Aorta (tissue), 5 donors: ENCODE measurements around the gene HS3ST3A1. TPM values are rescaled to one million over a fixed set of nuclear protein-coding genes. Genes with fewer than 3 reads are reported as not detected.
A peak's percentile ranks its signal among the peaks of the same experiment; 100 is the strongest.

ENCODE experiments used
- ATAC-seq: fragments of 200-7000 bp; cut with Tn5 transposase; one replicate; pipeline ENCODE4 v1.9.1; 2022; ENCODE audit warnings: moderate library complexity; ENCODE audit not compliant: low FRiP score
- DNase-seq, 2 donors: peaks; one replicate each; pipeline ENCODE4 v3.0.0-alpha.2; 2020
- H3K27ac ChIP-seq, 2 donors: one replicate each; pipeline ENCODE4 v1.5.1; 2013; ENCODE audit warnings: low read length in 2 of 2, mild to moderate bottlenecking in 2 of 2, moderate library complexity in 2 of 2, control low read depth in 1 of 2, inconsistent platforms in 1 of 2, low read depth in 1 of 2
- H3K27me3 ChIP-seq, 2 donors: one replicate each; pipeline ENCODE4 v1.6.1; 2013; ENCODE audit warnings: control low read depth in 1 of 2, low read length in 1 of 2, mild to moderate bottlenecking in 1 of 2, moderate library complexity in 1 of 2; ENCODE audit not compliant: insufficient read depth in 2 of 2, control insufficient read depth in 1 of 2
- H3K36me3 ChIP-seq, 2 donors: one replicate each; pipeline ENCODE4 v1.6.1; 2013; ENCODE audit warnings: control low read depth in 1 of 2, low read length in 1 of 2, mild to moderate bottlenecking in 1 of 2; ENCODE audit not compliant: insufficient read depth in 2 of 2, control insufficient read depth in 1 of 2
- H3K4me1 ChIP-seq, 2 donors: one replicate each; pipeline ENCODE4 v1.6.1; 2013; ENCODE audit warnings: low read length in 2 of 2, control low read depth in 1 of 2, mild to moderate bottlenecking in 1 of 2, moderate library complexity in 1 of 2; ENCODE audit not compliant: insufficient read depth in 2 of 2, control insufficient read depth in 1 of 2
- H3K4me3 ChIP-seq, 2 donors: one replicate each; pipeline ENCODE4 v1.5.1; 2013; ENCODE audit warnings: low read length in 2 of 2, control low read depth in 1 of 2, mild to moderate bottlenecking in 1 of 2
- H3K9me3 ChIP-seq: one replicate; pipeline ENCODE4 v1.6.1; 2013; ENCODE audit warnings: mild to moderate bottlenecking, low read length; ENCODE audit not compliant: control insufficient read depth
- WGBS, 2 donors: extraction: QIAGEN DNeasy Blood & Tissue Kit; methylation state at CpG; one replicate each; pipeline ENCODE4 v1.1.7; 2013; 5-methylcytosine and 5-hydroxymethylcytosine counted together
- intact Hi-C, 2 donors: fragments of 100-400 bp; cut with DNase I; formaldehyde crosslinking; loops; one replicate each; pipeline versions ENCODE4 v1.14.2 to v1.15.0; 2022
- long read RNA-seq, 2 donors: library from polyadenylated mRNA; unstranded; transcript quantifications; one replicate each; pipeline ENCODE4 v2.0.0, GENCODE V29; 2020 to 2021
- polyA plus RNA-seq, 2 donors: library from polyadenylated mRNA; stranded (reverse); fragments of 200-250 nt; gene quantifications; one replicate each; pipeline ENCODE4 v1.2.3, GENCODE V29; 2013
- total RNA-seq, 2 donors: library from RNA; stranded (reverse); fragmentation: NEBNext Ultra II Directional; extraction: Animal tissue kit (Norgen Biotek cat#: 25700); gene quantifications; one replicate each; pipeline ENCODE4 v1.2.1, GENCODE V29; 2021
- donor health status: healthy with polysubstance abuse.
- donor health status: Bipolar disorder and iron deficiency.
- donor health status: DM: no; HTN: no; CAD: no.
- donor health status: DM: no; HTN: no; CAD: no.
- donor health status: DM: yes; HTN: yes; CAD: no.

HS3ST3A1 gene
- under 1 TPM; 0.33 to 0.36 TPM for total RNA-seq
- polyA plus RNA-seq, result under 1 TPM in 1 of 2 donors, not detected in 1; 0.33 TPM
- long read RNA-seq, donor 1, result 0 reads
- long read RNA-seq, donor 2, partial matches to known transcripts, result 0 of 2 reads
- long read RNA-seq, donor 2, other reads (novel, unspliced or antisense), result 0 of 2 reads

DNA sequence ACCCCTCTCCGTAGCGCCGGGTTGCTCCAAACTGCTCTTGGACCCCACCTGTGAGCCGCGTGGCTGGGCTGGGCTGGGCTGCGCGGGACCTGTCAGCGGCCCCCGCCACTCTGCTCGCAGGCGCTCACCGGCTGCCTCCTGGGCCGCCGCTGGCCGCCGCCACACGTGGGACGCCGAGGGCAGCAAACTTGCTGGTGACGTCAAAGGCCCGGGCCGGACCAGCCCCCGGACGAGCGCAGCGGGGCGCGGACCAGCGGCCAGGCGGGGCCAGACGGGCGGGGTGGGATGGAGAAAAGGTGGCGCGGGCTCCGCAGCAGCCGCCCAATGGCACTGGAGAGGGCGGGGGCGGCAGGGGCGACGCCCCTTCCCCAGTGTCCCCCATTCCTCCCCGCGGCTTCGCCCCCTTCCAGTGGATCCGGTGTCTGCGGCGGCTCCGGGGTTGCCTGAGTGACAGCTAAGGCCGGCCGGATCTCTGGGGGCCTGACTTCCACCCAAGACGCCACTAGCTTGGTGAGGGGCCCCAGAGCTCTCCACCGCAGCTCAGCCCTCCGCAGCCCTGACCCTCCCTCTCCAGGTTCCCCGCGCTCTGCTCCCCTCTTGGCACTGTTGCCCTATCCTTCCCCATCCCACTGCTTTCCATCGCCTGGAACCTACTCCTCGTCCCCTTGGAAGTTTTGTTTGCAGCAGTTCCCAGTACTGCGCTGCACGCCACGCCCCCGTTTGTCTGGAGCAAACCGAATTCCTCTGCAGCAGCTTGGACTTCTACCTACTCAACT, at the start of gene HS3ST3A1:
HS3ST3A1 (minus strand) TSS at position 154 of the 776 bp plus-strand sequence. CDS start 800 bp downstream, outside the sequence.
- DNase-seq (peak; percentile 61 to 79), ATAC-seq (peak; percentile 55)
- intact Hi-C loops, result loop anchor here in 1 of 2 donors (10.0 kb wide), 1 partner anchor 1323 kb away; no protein-coding TSS in a partner anchor
- Histone ChIP-seq H3K27ac (no peak within 1 kb of the TSS), H3K4me1 (no peaks in the 10 kb centered on the region), H3K36me3 (no peaks in the 10 kb centered on the region), H3K27me3 (no peaks in the 10 kb centered on the region), H3K4me3 (no peak within 1 kb of the TSS), H3K9me3 (no peaks in the 10 kb centered on the region)
- 1% methylated on average over 28 to 61 of the region's 61 CpGs for WGBS, 2 donors

DNA sequence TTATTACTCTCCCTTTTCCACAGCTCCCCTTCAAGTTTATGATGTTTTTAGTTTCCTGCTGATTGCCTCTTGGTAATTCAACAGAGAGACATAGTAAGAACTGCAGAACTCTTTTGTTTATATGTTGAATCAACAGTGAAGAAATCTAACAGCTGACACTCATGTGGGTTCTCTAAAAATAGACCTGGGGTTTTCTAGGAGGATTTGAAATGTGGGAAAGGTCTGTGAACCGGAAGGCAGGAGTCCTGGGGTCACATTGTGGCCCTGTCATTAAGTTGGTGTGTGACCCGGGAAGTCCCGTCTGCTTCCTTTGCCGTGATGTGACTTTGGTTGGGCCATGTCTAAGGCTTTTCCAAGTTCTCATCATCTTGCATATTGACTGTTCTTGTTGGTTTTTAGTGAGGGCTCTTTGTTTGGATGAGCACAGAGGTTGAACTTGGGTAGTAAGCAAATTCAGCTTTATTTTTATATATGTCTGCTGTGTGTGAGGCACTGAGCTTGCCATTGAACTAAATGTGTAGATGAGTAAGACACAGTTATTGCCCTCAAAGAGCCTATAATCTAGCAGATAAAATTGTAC, 48.5 kb upstream of the HS3ST3A1 start:
- Histone ChIP-seq H3K27me3 (no peaks in the 10 kb centered on the region), H3K4me3 (no peak overlapping the region), H3K36me3 (no peaks in the 10 kb centered on the region), H3K4me1 (no peaks in the 10 kb centered on the region), H3K9me3 (peaks cover 1% of the 10 kb centered on the region), H3K27ac (no peak overlapping the region)
- 27 to 45% methylated on average over 4 of the region's 4 CpGs for WGBS, 2 donors
- ATAC-seq (no peak), DNase-seq (no peak)
- intact Hi-C loops, result no loop called here

DNA sequence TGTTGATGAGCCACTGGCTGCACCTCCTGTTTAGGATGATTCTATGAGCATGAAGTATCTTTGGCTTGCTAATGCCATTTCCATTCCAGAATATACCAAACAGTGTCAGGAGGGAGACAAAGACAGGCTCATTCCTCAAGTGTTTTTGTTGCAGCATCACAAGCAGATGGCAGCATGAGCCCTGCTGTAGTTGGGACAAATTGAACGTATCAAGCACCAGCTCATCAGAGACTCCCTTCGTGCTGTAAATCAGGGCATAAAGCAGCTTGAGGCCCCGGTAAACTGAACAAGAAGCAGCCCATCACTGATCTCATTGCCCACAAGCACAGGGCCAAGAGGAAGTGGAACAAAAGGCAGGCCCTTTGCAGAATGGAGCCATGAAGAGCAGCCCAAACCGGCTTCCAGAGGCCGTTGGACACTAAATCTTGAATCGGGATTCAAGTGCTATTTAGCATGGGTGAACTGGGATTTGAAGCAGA, 45.9 kb upstream of the HS3ST3A1 start:
- intact Hi-C loops, result no loop called here
- no peak overlapping the region for H3K4me3 ChIP-seq
- H3K9me3 ChIP-seq, result peaks cover 1% of the 10 kb centered on the region
- H3K27me3 ChIP-seq, result no peaks in the 10 kb centered on the region
- 34 to 44% methylated on average over 6 of the region's 6 CpGs for WGBS, 2 donors
- no peak for DNase-seq
- ATAC-seq, result peak; percentile 63
- no peak overlapping the region for H3K27ac ChIP-seq
- H3K36me3 ChIP-seq, result no peaks in the 10 kb centered on the region
- no peaks in the 10 kb centered on the region for H3K4me1 ChIP-seq

DNA sequence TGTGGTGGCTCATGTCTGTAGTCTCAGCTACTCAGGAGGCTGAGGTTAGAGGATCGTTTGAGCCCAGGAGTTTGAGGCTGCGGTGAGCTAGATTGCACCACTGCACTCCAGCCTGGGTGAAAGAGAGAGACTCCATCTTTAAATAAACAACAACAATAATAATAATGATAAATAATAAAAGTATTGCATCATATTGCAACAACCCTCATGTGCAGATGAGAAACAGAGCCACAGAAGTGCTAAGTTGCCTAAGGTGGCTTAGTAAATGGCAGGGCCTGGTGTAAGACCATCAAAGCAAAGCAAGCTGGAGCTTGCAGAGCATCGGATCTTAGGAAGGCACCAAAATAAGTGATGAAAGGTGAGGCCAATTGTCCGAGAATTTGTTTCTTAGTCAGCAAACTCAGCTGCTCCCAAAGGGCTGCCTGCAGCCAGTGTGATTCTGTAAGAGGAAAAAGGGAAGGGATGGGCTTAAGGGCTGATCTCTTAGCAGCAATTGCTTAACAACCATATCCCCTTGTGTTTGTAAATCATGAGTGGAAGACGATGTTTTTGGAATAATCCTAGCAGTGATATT, 45.3 kb upstream of the HS3ST3A1 start:
- H3K27ac ChIP-seq, result no peak overlapping the region
- WGBS, 2 donors, result 63 to 67% methylated on average over 5 of the region's 5 CpGs
- ATAC-seq (peak; percentile 37), DNase-seq (no peak)
- H3K27me3 ChIP-seq, result no peaks in the 10 kb centered on the region
- H3K9me3 ChIP-seq, result peaks cover 3% of the 10 kb centered on the region
- no peak overlapping the region for H3K4me3 ChIP-seq
- intact Hi-C loops, result no loop called here
- H3K4me1 ChIP-seq, result no peaks in the 10 kb centered on the region
- H3K36me3 ChIP-seq, result no peaks in the 10 kb centered on the region

DNA sequence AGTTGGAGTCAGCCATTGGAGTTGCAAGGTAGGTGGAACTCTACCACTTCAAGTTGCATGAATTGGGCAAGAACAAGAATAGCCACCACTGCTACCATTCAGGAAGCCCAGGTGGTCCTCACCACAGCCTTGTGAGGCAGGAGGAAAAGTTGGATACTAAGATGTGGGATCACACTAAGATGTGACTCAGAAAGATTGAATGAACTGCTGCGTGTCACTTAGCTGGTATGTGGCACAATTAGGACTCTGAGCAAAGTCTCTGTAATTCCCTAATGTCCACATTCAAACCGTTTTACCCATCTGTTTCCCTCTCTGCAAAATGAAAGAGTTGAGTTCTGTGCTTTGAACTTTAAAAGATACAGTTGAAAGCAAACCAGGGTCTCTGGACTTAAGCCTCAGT, 44.7 kb upstream of the HS3ST3A1 start:
- Histone ChIP-seq H3K36me3 (no peaks in the 10 kb centered on the region), H3K4me1 (no peaks in the 10 kb centered on the region), H3K4me3 (no peak overlapping the region), H3K27ac (no peak overlapping the region), H3K27me3 (no peaks in the 10 kb centered on the region), H3K9me3 (peaks cover 3% of the 10 kb centered on the region)
- DNase-seq (no peak), ATAC-seq (no peak)
- intact Hi-C loops, result no loop called here
- 40 to 49% methylated on average over 2 of the region's 2 CpGs for WGBS, 2 donors

DNA sequence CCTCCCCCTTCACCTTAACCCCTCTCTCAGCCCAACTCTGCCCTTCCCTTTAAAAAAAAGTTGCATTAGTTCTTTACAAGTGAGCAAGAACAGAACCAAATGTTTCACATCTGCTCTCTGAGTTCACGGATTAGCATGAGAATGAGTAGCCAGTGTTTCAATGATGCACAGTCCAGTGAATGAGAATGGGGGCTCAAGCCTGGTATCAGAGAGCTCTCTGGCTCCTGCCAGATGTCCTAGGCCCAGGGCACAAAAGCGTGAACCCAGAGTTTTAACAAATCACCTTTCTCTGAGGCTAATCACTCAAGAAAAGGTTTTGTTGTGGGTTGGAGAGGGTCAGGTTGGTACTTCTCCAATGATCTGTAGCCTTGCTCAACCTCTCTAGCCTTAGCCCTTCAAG, 41.5 kb upstream of the HS3ST3A1 start:
- H3K27ac ChIP-seq, result no peak overlapping the region
- ATAC-seq, result no peak
- WGBS, 2 donors, result 75 to 76% methylated on average over 2 of the region's 2 CpGs

DNA sequence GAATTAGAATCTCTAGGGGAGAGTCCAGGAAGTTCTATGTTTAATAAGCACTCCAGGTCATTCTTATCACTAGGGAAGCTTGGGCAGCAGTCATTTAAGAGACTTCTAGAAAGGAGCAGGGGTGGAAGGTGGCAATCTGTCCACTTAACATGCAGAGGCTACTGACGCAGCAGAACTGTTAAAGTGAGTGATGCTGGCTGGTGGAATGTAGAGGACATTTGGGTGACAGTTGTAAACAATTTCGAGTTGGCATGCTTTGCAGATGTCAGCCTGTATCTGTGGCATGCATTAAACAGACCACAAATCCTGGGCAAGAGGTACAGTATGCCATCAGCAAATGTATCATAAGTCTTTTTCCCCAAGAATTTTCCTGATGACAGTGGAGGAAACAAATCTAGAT, 40.5 kb upstream of the HS3ST3A1 start:
- intact Hi-C loops, result no loop called here
- Histone ChIP-seq H3K4me3 (no peak overlapping the region), H3K4me1 (no peaks in the 10 kb centered on the region), H3K27ac (no peak overlapping the region), H3K27me3 (no peaks in the 10 kb centered on the region), H3K36me3 (no peaks in the 10 kb centered on the region), H3K9me3 (peaks cover 2% of the 10 kb centered on the region)
- no peak for DNase-seq
- ATAC-seq, result no peak
- WGBS, 2 donors, result 28 to 40% methylated on average over 2 of the region's 2 CpGs

More for the DNA sequence above, 41.5 kb upstream of the HS3ST3A1 start:
- intact Hi-C loops, result no loop called here
- Histone ChIP-seq H3K9me3 (peaks cover 2% of the 10 kb centered on the region), H3K4me1 (no peaks in the 10 kb centered on the region), H3K27me3 (no peaks in the 10 kb centered on the region), H3K4me3 (no peak overlapping the region), H3K36me3 (no peaks in the 10 kb centered on the region)
- no peak for DNase-seq

DNA sequence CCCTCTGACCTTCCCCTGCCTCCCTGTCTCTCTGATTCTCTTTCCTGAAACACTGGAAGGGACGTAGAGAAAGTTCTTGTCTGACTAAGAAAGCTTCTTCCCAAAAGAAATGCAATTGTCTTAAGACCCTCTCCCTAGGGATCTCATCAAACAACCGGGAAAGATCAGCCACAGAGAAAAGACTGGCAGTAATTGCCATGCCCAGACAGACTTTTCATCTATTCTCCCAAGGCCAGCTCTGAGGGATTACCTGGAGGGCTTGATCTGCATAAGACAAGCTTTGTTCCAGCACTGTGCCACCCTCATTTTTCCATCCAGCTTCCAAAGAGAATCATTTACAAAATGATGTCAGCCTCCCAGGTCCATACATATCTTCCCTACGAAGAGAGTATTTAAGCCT, 38.8 kb upstream of the HS3ST3A1 start:
- Histone ChIP-seq H3K9me3 (peaks cover 2% of the 10 kb centered on the region), H3K4me3 (no peak overlapping the region), H3K36me3 (no peaks in the 10 kb centered on the region), H3K4me1 (no peaks in the 10 kb centered on the region), H3K27me3 (no peaks in the 10 kb centered on the region), H3K27ac (no peak overlapping the region)
- DNase-seq, result no peak
- 40 to 46% methylated on average over 3 of the region's 3 CpGs for WGBS, 2 donors
- no peak for ATAC-seq
- intact Hi-C loops, result no loop called here
